OCI-LY7 (cell line): ENCODE results near the gene SEMA6D. TPM values are rescaled to one million over a fixed set of nuclear protein-coding genes. Genes with fewer than 3 reads are reported as not detected.

Source experiments
- BruUV-seq: library from RNA; stranded (reverse); fragments of 400-500 nt; replicated peaks from 2 replicates; lab custom pipeline; 2021; lab: Mats Ljungman, UMichigan
- CTCF ChIA-PET: fragments of 300-600 bp; sonication (Branson Sonifier 250); formaldehyde crosslinking; loops from one replicate; lab custom pipeline; 2022; ENCODE audit warnings: antibody characterized with exemption; ENCODE audit not compliant: unreplicated experiment; lab: Charles Lee
- POLR2A ChIA-PET: fragments of 300-600 bp; sonication (Branson Sonifier 250); formaldehyde crosslinking; loops from one replicate; lab custom pipeline; 2022; ENCODE audit warnings: antibody characterized with exemption; lab: Charles Lee
- DNase-seq: peaks from one replicate; pipeline ENCODE4 v3.0.0-alpha.2; 2015; ENCODE audit warnings: low spot score
- H2AFZ ChIP-seq: fragments of 200-600 bp; sonication (generic), shearing (Covaris generic); 2 replicates; pipeline ENCODE4 v1.6.1; 2014; ENCODE audit warnings: mild to moderate bottlenecking, antibody characterized with exemption, low read length, moderate library complexity
- H3K27ac ChIP-seq: fragments of 200-600 bp; sonication (generic); 2 replicates; pipeline ENCODE4 v1.5.1; 2014; ENCODE audit warnings: mixed run types, low read depth, mild to moderate bottlenecking, moderate library complexity, low read length, inconsistent platforms; ENCODE audit not compliant: poor library complexity, severe bottlenecking
- H3K36me3 ChIP-seq: fragments of 200-600 bp; sonication (generic); 2 replicates; pipeline ENCODE4 v1.6.1; 2014; ENCODE audit warnings: mild to moderate bottlenecking, antibody characterized with exemption, low read length, moderate library complexity, mixed read lengths; ENCODE audit not compliant: insufficient read depth
- H3K4me1 ChIP-seq: fragments of 200-600 bp; sonication (generic); 2 replicates; pipeline ENCODE4 v1.5.1; 2014; ENCODE audit warnings: mild to moderate bottlenecking, low read length; ENCODE audit not compliant: insufficient read depth, poor library complexity, severe bottlenecking
- H3K4me2 ChIP-seq: fragments of 200-600 bp; sonication (generic); 2 replicates; pipeline ENCODE4 v1.6.1; 2014; ENCODE audit warnings: mild to moderate bottlenecking, low read length
- H3K4me3 ChIP-seq: fragments of 200-600 bp; sonication (generic); 2 replicates; pipeline ENCODE4 v1.5.1; 2014; ENCODE audit warnings: mild to moderate bottlenecking, low read depth, low read length; ENCODE audit not compliant: poor library complexity, severe bottlenecking
- H3K79me2 ChIP-seq: fragments of 200-600 bp; sonication (generic); 2 replicates; pipeline ENCODE4 v1.6.1; 2016; ENCODE audit warnings: low read depth, mild to moderate bottlenecking, low read length, moderate library complexity, mixed read lengths; ENCODE audit not compliant: insufficient read depth
- H3K9me2 ChIP-seq: fragments of 200-600 bp; sonication (generic); 2 replicates; pipeline ENCODE4 v1.6.1; 2016; ENCODE audit warnings: mild to moderate bottlenecking, low read length, mixed read lengths; ENCODE audit not compliant: insufficient read depth
- H3K9me3 ChIP-seq: fragments of 200-600 bp; sonication (generic); 2 replicates; pipeline ENCODE4 v1.6.1; 2014; ENCODE audit warnings: mild to moderate bottlenecking, mixed run types, low read length, mixed read lengths
- H4K20me1 ChIP-seq: fragments of 200-600 bp; sonication (generic); 2 replicates; pipeline ENCODE4 v1.6.1; 2014; ENCODE audit warnings: mild to moderate bottlenecking, antibody characterized with exemption, low read length, moderate library complexity, mixed read lengths; ENCODE audit not compliant: insufficient read depth
- EZH2phosphoT487 ChIP-seq: fragments of 200-600 bp; sonication (generic); IDR thresholded peaks from 2 replicates; pipeline ENCODE4 v1.6.1; 2018; ENCODE audit warnings: low read depth, borderline replicate concordance, mild to moderate bottlenecking, mixed run types, antibody characterized with exemption, low read length, moderate library complexity, mixed read lengths
- intact Hi-C: fragments of 100-400 bp; cut with micrococcal nuclease; formaldehyde crosslinking; loops from one replicate; pipeline ENCODE4 v1.10.0; 2022; ENCODE audit not compliant: unreplicated experiment
- total RNA-seq, 2 experiments: library from RNA; depleted of rRNA in 1 of 2; stranded (reverse); fragments of >200 nt in 1 of 2; shearing (Covaris generic) in 1 of 2; gene quantifications; 2 replicates each; pipeline ENCODE4 v1.2.3, GENCODE V29; 2014 to 2022
- TF ChIP-seq, protein P1 (sequence below): fragments of 200-600 bp; sonication (generic); conservative IDR thresholded peaks from 2 replicates; pipeline ENCODE4 v1.5.1; 2014; ENCODE audit warnings: mild to moderate bottlenecking, antibody characterized with exemption, low read length, moderate library complexity, mixed read lengths

Gene SEMA6D
- total RNA-seq, 2 experiments from 2014 or later: not detected

GRCh38 chr15:47741907-47742306 is 24.6 kb downstream of the SEMA6D start:
- no peak overlapping the region for H3K4me2 ChIP-seq
- H2AFZ ChIP-seq: no peak overlapping the region; the same call in 1 of the 2 replicates
- no peak overlapping the region for H3K4me3 ChIP-seq
- no peak overlapping the region for H3K27ac ChIP-seq
- H3K9me2 ChIP-seq: no peaks in the 10 kb centered on the region
- TF ChIP-seq EZH2phosphoT487: no peak
- TF ChIP-seq, protein P1, sequence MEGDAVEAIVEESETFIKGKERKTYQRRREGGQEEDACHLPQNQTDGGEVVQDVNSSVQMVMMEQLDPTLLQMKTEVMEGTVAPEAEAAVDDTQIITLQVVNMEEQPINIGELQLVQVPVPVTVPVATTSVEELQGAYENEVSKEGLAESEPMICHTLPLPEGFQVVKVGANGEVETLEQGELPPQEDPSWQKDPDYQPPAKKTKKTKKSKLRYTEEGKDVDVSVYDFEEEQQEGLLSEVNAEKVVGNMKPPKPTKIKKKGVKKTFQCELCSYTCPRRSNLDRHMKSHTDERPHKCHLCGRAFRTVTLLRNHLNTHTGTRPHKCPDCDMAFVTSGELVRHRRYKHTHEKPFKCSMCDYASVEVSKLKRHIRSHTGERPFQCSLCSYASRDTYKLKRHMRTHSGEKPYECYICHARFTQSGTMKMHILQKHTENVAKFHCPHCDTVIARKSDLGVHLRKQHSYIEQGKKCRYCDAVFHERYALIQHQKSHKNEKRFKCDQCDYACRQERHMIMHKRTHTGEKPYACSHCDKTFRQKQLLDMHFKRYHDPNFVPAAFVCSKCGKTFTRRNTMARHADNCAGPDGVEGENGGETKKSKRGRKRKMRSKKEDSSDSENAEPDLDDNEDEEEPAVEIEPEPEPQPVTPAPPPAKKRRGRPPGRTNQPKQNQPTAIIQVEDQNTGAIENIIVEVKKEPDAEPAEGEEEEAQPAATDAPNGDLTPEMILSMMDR: no peak
- H3K9me3 ChIP-seq: no peaks in the 10 kb centered on the region
- no TSS peak for BruUV-seq
- H4K20me1 ChIP-seq: no peaks in the 10 kb centered on the region
- ChIA-PET CTCF (no interaction called here), POLR2A (no interaction called here)
- intact Hi-C loops: no loop called here
- no peaks in the 10 kb centered on the region for H3K4me1 ChIP-seq
- H3K36me3 ChIP-seq: no peaks in the 10 kb centered on the region
- DNase-seq: no peak
- H3K79me2 ChIP-seq: no peaks in the 10 kb centered on the region

DNA sequence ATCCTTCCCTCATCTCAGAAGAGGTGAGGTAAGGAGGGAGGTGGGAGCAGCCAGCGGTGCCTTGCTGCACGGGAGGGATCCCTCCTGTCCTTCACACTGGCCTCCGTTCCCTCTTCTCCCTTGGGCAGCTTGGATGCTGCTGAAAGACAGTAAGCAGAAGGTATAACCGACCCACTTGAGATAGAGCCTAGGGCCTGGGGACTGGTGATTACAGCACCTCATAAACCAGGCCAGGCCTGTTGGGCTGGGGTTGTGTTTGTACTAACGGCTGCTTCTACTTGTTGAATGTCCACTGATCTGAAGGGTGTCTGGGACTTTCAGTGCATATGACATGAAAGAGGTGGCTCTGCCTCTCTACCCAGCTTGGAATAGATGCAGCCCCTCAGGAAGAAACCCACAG is 25.0 kb downstream of the SEMA6D start:
- intact Hi-C loops: no loop called here
- CTCF ChIA-PET: no interaction called here
- H3K36me3 ChIP-seq: no peaks in the 10 kb centered on the region

DNA sequence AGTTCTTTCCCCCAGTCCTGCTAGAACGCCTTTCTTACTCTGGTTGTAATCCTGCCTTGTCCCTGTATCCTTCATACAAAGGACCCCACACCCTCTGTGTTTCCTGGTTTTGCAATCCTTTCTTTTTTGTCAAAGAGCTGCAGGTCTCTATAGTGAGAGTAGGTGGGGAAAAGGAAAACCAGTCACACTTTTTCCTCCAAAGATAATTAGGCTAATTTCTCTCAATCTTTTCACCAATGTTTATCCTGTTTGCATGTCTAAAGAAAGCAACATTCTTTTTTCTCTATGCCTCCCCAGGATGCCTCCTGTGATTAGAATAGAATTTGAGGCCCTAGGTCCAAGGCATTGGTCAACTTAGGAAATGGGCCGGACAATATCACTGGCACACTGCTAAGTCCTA is 25.4 kb downstream of the SEMA6D start:
- Histone ChIP-seq H3K9me3 (no peaks in the 10 kb centered on the region), H3K79me2 (no peaks in the 10 kb centered on the region), H3K4me1 (no peaks in the 10 kb centered on the region), H3K9me2 (no peaks in the 10 kb centered on the region), H3K4me3 (no peak overlapping the region), H3K4me2 (no peak overlapping the region), H4K20me1 (no peaks in the 10 kb centered on the region), H3K36me3 (no peaks in the 10 kb centered on the region), H2AFZ (no peak overlapping the region), H3K27ac (no peak overlapping the region)
- intact Hi-C loops: no loop called here
- no peak for TF ChIP-seq EZH2phosphoT487
- TF ChIP-seq, protein P1: no peak
- no peak for DNase-seq
- POLR2A ChIA-PET: no interaction called here
- CTCF ChIA-PET: no interaction called here
- no TSS peak for BruUV-seq

More for the DNA sequence above, 25.0 kb downstream of the SEMA6D start:
- POLR2A ChIA-PET: no interaction called here
- Histone ChIP-seq H3K4me1 (no peaks in the 10 kb centered on the region), H3K79me2 (no peaks in the 10 kb centered on the region), H2AFZ (no peak overlapping the region; the same call in 1 of the 2 replicates), H3K9me3 (no peaks in the 10 kb centered on the region), H4K20me1 (no peaks in the 10 kb centered on the region), H3K27ac (no peak overlapping the region), H3K9me2 (no peaks in the 10 kb centered on the region), H3K4me2 (no peak overlapping the region), H3K4me3 (no peak overlapping the region)
- DNase-seq: no peak
- TF ChIP-seq EZH2phosphoT487: no peak
- TF ChIP-seq, protein P1: no peak
- no TSS peak for BruUV-seq
